Dermis microvascular lymphatic vessel endothelial cell (primary cell): Measurements from ENCODE around the gene COQ4. TPM values are rescaled to one million over a fixed set of nuclear protein-coding genes. Genes with fewer than 3 reads are reported as not detected.

ENCODE experiments used
- DNase-seq, 2 donors: peaks; one replicate each; pipeline versions ENCODE4 v3.0.0 to v3.0.0-alpha.2; 2010; ENCODE audit warnings: low read depth in 2 of 2
- total RNA-seq: library from RNA; depleted of rRNA; stranded (reverse); fragments of >200 nt; gene quantifications from 2 replicates; pipeline ENCODE4 v1.2.1, GENCODE V29; 2014

The COQ4 gene
- total RNA-seq, 1 donor from 2014 or later: 23.4 TPM

- no peak for DNase-seq
Measured at GRCh38 chr9:128340691-128341434, 18.2 kb downstream of the COQ4 start.

GRCh38 chr9:128341435-128341849 lies 18.8 kb downstream of the COQ4 start:
- peak; percentile 45 to 80 for DNase-seq

GRCh38 chr9:128342971-128343680 lies 20.5 kb downstream of the COQ4 start:
- DNase-seq: no peak

- no peak for DNase-seq
Measured at GRCh38 chr9:128343855-128344254, 21.2 kb downstream of the COQ4 start.

GRCh38 chr9:128344931-128345605 lies 22.4 kb downstream of the COQ4 start:
- DNase-seq: no peak

- no peak for DNase-seq
Measured at GRCh38 chr9:128349125-128349524, 26.5 kb downstream of the COQ4 start.

GRCh38 chr9:128349772-128350171 lies 27.1 kb downstream of the COQ4 start:
- no peak for DNase-seq

- no peak for DNase-seq
Measured at GRCh38 chr9:128355451-128355850, 32.8 kb downstream of the COQ4 start.

- no peak for DNase-seq
Measured at GRCh38 chr9:128358090-128358489, 35.5 kb downstream of the COQ4 start.

GRCh38 chr9:128358861-128359260 lies 36.2 kb downstream of the COQ4 start:
- no peak for DNase-seq

- no peak for DNase-seq
Measured at GRCh38 chr9:128360826-128361225, 38.2 kb downstream of the COQ4 start.

GRCh38 chr9:128361296-128361985 lies 38.8 kb downstream of the COQ4 start:
- DNase-seq: no peak

GRCh38 chr9:128361986-128362646 lies 39.5 kb downstream of the COQ4 start:
- peak; percentile 69 to 84 for DNase-seq

- DNase-seq: no peak
Measured at GRCh38 chr9:128362774-128363173, 40.1 kb downstream of the COQ4 start.

- no peak for DNase-seq
Measured at GRCh38 chr9:128365525-128365924, 42.9 kb downstream of the COQ4 start.

GRCh38 chr9:128369024-128369706 lies 46.5 kb downstream of the COQ4 start:
- no peak for DNase-seq

GRCh38 chr9:128370367-128370751 lies 47.7 kb downstream of the COQ4 start:
- DNase-seq: no peak

GRCh38 chr9:128370752-128371629 lies 48.4 kb downstream of the COQ4 start, which contains the start of gene URM1:
URM1 (plus strand) TSS chr9:128371374; CDS start chr9:128371381, 7 bp downstream.
- peak; percentile 89 to 98 for DNase-seq

- no peak for DNase-seq
Measured at GRCh38 chr9:128371630-128372117, 49.0 kb downstream of the COQ4 start.
